HTR-8/SVneo (cell line): ENCODE results near the gene PIK3C2G.
A peak's percentile ranks its signal among the peaks of the same experiment; 100 is the strongest.

Experiments used
- DNase-seq: peaks from one replicate; pipeline ENCODE4 v3.0.0; 2011; ENCODE audit warnings: low spot score, mixed read lengths; ENCODE audit not compliant: insufficient read length
- FAIRE-seq: peaks from 2 replicates; lab custom pipeline; 2011; peaks lifted over from hg19 to GRCh38; lab: Jason Lieb, UNC

PIK3C2G gene

GRCh38 chr12:18391151-18391550 lies 129.8 kb downstream of the PIK3C2G start:
- DNase-seq (no peak), FAIRE-seq (no peak)

GRCh38 chr12:18394742-18395141 lies 133.4 kb downstream of the PIK3C2G start:
- FAIRE-seq, result no peak
- DNase-seq, result no peak

GRCh38 chr12:18400186-18400585 lies 138.9 kb downstream of the PIK3C2G start:
- no peak for FAIRE-seq
- DNase-seq, result no peak

GRCh38 chr12:18402872-18403611 lies 141.7 kb downstream of the PIK3C2G start:
- DNase-seq, result no peak
- no peak for FAIRE-seq

- FAIRE-seq (no peak), DNase-seq (no peak)
Observed at GRCh38 chr12:18411453-18411852, 150.1 kb downstream of the PIK3C2G start.

- DNase-seq, result no peak
- no peak for FAIRE-seq
Observed at GRCh38 chr12:18414671-18415070, 153.4 kb downstream of the PIK3C2G start.

GRCh38 chr12:18415227-18415626 lies 153.9 kb downstream of the PIK3C2G start:
- FAIRE-seq (no peak), DNase-seq (no peak)

GRCh38 chr12:18416412-18416811 lies 155.1 kb downstream of the PIK3C2G start:
- no peak for FAIRE-seq
- DNase-seq, result no peak

GRCh38 chr12:18419311-18419710 lies 158.0 kb downstream of the PIK3C2G start:
- no peak for FAIRE-seq

GRCh38 chr12:18421867-18422266 lies 160.5 kb downstream of the PIK3C2G start:
- DNase-seq (no peak), FAIRE-seq (no peak)

More at GRCh38 chr12:18419311-18419710, 158.0 kb downstream of the PIK3C2G start:
- DNase-seq, result no peak

- DNase-seq, result no peak
- FAIRE-seq, result no peak
Observed at GRCh38 chr12:18422871-18423270, 161.6 kb downstream of the PIK3C2G start.

GRCh38 chr12:18424857-18425256 lies 163.5 kb downstream of the PIK3C2G start:
- FAIRE-seq (no peak), DNase-seq (no peak)

GRCh38 chr12:18427520-18427919 lies 166.2 kb downstream of the PIK3C2G start:
- FAIRE-seq (no peak), DNase-seq (no peak)

GRCh38 chr12:18428416-18428815 lies 167.1 kb downstream of the PIK3C2G start:
- DNase-seq, result peak; percentile 0

GRCh38 chr12:18429366-18429765 lies 168.0 kb downstream of the PIK3C2G start:
- FAIRE-seq (no peak), DNase-seq (no peak)

More at GRCh38 chr12:18428416-18428815, 167.1 kb downstream of the PIK3C2G start:
- no peak for FAIRE-seq

GRCh38 chr12:18430425-18431048 lies 169.2 kb downstream of the PIK3C2G start:
- peak; percentile 5 for DNase-seq
- no peak for FAIRE-seq

GRCh38 chr12:18431771-18432170 lies 170.5 kb downstream of the PIK3C2G start:
- FAIRE-seq, result no peak
- no peak for DNase-seq

- DNase-seq, result no peak
- no peak for FAIRE-seq
Observed at GRCh38 chr12:18432206-18432605, 170.9 kb downstream of the PIK3C2G start.

- no peak for FAIRE-seq
- no peak for DNase-seq
Observed at GRCh38 chr12:18436170-18436569, 174.9 kb downstream of the PIK3C2G start.

GRCh38 chr12:18439541-18439940 lies 178.2 kb downstream of the PIK3C2G start:
- no peak for FAIRE-seq
- DNase-seq, result no peak

GRCh38 chr12:18443768-18444437 lies 182.6 kb downstream of the PIK3C2G start:
- FAIRE-seq (no peak), DNase-seq (no peak)
